Stimulated activated CD4-positive, alpha-beta T cell treated with anti-CD3 and anti-CD28 coated beads, Interleukin-15, amount 100 ng/mL, for 1 hour (primary cell): Measurements from ENCODE around the gene SPSB2.

Source experiments
- DNase-seq, 2 donors: peaks; one replicate each; pipeline ENCODE4 v3.0.0-alpha.2; 2020; ENCODE audit warnings: low read depth in 1 of 2, low spot score in 1 of 2

The SPSB2 gene

DNA sequence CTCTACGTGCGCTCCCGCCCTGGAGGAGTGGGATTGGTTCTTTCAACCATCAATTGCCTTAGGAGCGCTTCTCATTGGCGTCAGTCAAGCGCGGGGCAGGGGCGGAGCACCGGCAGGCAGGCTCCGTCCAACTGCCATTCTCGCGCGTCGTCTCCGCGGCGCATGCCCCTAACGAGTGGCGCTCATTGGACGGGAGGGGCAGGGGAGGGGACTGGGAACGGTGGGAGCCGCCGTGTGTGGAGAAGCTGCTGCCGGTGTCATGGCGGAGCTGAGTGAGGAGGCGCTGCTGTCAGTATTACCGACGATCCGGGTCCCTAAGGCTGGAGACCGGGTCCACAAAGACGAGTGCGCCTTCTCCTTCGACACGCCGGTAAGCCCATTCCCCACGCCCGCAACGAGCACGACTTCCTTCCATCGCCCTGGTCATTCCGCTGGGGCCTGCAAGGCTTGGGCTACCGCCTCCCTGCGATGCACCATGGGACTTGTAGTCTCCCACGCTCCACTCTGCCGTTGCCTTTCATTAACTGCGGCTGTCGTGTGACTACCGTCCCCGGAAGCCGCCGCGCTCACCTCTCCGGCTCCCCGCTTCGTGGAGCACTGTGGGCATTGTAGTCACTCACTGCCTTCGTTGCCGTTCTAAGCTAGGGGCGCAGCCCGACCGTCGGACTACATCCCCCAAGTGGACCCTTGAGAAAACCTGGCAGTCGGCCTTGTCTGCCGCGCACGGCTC lies 21.0 kb downstream of the SPSB2 start, which contains the start of gene USP5:
USP5 (plus strand) TSS at position 230 of the 730 bp plus-strand sequence; CDS start at position 260, 30 bp downstream.
- peak; percentile 90 to 96 for DNase-seq

DNA sequence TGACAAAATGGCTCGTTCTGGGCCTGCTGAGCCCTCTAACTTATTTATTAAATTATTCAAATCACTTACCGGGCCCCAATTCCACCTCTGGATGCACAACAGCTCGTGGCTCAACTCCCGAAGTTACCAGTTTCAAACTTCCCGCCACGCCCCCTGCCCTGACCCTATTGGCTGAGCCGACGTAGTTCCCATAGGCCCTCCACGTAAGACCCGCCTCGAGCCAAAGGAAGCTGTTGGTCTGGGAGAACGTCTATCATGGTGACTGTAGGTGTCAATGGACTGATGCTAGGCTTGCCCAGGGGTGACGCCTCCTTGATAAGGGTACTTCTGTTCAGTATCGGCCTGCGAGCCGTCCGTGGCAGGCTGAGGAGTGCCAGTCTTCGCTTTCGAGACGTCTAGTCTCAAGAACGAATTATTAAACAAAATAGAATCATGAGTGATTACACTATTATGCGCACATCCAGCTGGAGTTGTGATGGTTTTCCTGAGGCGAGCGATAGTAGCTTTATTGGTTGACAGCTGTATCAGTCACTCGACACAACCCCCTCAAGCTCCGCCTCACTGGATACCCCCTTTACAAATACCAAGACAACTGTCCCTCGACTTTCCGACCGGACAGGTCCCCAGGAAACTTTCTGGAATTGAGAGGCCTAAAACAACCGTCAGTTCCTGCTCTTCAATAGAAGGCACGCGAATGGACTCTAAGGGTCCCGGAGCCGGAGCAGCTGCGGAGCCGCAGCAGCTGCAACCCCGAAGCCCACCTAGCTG lies 21.8 kb downstream of the SPSB2 start, which contains the start of gene CDCA3:
CDCA3 (minus strand) TSS at position 134 of the 768 bp plus-strand sequence. CDS start 334 bp downstream, outside the sequence.
- peak; percentile 73 to 79 for DNase-seq

DNA sequence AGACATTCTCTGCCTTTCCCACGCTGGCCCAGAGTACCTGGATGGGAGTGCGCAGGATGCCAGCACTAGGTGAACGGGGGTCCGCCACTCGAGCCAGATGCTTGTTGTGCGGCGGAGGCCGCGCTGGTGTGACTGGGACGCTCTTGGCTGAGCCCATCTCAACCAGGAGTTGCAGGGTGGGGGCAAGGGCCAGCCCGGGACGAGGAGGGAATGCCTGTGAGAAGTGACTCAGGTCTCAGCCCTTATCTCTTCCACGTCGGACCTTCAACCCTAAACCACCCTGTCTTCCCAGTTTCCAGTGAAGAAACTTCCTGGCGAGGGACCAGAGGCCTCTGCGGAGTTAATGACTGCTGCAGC lies 22.3 kb downstream of the SPSB2 start:
- no peak for DNase-seq

DNA sequence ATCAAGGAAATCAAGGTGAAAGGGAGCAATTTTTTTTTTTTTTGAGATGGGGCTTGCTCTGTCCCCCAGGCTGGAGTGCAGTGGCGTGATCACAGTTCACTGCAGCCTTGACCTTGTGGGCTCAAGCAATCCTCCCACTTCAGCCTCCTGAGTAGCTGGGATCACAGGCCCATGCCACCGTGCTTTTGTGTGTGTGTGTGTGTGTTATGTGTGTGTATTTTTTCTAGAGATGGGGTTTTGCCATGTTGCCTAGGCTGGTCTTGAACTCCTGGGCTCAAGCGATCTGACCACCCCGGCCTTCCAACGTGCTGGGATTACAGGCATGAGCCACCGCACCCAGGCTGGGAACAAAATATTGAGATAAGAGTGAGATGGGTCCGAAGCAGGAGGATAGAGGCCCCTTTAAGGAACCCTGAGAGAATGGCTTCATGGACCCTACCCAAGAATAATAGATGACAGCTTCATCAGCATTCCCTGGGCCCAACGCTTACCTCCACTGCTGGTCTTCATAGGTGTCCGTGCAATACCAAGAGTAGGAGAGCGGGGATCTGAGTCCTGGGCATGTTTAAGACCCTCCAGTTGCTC lies 23.0 kb downstream of the SPSB2 start:
- DNase-seq, result no peak

DNA sequence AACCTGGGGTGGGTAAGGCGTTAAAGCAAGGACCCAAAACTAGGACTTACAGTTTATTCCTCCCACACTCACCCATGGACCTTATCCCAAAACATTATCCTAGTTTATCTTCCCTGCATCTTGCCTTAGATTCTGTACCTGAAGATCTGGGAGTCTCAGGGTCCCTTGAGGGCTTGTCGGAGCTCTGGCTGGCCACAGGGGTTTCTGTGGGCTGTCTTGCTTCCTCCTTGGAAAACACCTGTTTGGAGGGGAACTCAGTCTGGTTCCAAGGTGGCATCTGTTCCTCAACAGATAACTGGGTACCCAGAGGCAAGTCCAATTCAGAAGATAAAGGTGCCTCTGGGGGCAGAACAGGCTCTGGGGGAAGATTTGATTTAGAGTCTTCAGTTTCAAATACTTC lies 23.7 kb downstream of the SPSB2 start:
- DNase-seq, result no peak

DNA sequence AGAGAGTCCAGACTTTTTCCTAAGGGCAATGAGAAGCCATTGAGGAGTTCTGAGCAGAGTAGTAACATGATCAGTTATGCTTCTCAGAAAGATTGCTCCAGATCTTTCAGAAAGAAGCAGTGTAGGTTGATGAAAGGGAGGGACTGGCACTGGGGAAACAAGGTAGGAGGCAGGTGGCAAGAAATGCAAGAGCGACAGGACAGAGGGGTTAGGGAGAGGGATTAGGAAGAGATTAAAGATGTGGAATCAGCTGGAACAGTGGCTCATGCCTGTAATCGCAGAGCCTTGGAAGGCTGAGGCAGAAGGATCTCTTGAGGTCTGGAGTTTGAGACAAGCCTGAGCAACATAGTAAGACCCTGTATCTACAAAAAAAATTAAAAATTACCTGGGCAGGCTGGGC lies 25.4 kb downstream of the SPSB2 start:
- no peak for DNase-seq

DNA sequence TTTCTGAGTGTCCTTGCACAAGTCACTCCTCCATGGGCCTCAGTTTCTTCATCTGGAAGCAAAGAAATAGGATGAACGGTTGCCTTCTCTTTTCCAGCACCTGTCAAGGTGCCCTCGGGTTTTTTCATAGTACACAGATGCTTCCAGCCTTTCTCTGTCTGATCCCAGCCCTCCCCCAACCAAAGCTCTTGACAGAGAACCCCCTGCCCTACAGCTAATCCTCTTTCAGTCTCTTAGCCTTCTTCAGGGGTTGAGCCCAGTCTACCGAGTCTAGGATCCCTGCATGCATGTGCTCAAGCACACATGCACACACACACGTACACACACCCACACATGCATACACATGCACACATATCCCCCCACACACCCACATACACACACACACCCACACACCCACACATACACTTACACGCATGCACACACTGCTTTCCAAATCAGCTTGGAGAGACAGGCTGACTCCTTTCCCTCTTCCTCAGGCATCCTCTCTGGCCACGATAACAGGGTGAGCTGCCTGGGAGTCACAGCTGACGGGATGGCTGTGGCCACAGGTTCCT lies 26.7 kb downstream of the SPSB2 start:
- no peak for DNase-seq

DNA sequence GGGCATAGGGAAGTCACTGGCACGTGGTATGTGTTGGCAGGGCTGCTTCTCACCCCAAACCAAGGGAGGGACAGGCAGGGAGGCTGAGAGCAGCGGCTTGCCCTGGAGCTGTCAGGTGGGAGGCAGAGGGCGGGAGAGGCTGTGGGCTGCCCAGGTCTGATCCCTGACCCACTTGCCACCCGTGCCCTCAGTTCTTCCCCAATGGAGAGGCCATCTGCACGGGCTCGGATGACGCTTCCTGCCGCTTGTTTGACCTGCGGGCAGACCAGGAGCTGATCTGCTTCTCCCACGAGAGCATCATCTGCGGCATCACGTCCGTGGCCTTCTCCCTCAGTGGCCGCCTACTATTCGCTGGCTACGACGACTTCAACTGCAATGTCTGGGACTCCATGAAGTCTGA lies 27.7 kb downstream of the SPSB2 start:
- DNase-seq, result no peak

DNA sequence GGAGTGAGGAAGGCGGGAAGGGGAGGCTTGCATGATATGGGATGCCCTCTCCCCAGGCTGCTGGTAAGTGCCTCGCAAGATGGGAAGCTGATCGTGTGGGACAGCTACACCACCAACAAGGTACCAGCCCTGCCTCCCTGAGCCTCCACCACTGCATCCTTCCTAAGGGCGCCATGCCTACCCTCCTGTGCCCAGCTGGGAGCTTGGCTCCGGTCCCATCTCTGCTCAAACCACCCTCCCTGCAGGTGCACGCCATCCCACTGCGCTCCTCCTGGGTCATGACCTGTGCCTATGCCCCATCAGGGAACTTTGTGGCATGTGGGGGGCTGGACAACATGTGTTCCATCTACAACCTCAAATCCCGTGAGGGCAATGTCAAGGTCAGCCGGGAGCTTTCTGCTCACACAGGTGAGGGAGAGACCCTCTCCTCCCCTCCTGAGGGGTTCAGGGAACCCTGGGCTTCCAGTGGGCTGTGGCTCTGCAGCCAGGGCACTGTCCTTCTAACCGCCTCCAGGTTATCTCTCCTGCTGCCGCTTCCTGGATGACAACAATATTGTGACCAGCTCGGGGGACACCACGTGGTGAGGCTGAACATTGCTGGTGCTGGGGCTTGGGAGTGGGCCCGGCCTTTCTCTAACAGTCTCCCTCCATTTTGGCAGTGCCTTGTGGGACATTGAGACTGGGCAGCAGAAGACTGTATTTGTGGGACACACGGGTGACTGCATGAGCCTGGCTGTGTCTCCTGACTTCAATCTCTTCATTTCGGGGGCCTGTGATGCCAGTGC lies 29.8 kb downstream of the SPSB2 start:
- DNase-seq, result no peak

DNA sequence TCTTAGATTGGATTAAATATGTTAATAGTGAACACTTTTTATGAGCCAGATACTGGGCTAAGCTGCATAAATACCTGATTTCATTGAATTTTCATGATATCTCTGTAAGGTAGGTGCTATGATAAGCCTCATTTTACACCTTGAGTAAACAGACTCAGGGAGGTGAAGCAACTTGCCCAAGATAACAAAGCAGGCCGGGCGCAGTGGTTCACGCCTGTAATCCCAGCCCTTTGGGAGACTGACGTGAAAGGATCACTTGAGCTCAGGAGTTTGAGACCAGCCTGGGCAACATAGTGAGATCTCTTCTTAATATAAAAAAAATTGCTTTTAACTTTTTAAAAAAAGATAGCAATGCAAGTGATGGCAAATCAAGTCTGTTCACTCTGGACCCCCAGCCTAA lies 31.0 kb downstream of the SPSB2 start:
- no peak for DNase-seq

DNA sequence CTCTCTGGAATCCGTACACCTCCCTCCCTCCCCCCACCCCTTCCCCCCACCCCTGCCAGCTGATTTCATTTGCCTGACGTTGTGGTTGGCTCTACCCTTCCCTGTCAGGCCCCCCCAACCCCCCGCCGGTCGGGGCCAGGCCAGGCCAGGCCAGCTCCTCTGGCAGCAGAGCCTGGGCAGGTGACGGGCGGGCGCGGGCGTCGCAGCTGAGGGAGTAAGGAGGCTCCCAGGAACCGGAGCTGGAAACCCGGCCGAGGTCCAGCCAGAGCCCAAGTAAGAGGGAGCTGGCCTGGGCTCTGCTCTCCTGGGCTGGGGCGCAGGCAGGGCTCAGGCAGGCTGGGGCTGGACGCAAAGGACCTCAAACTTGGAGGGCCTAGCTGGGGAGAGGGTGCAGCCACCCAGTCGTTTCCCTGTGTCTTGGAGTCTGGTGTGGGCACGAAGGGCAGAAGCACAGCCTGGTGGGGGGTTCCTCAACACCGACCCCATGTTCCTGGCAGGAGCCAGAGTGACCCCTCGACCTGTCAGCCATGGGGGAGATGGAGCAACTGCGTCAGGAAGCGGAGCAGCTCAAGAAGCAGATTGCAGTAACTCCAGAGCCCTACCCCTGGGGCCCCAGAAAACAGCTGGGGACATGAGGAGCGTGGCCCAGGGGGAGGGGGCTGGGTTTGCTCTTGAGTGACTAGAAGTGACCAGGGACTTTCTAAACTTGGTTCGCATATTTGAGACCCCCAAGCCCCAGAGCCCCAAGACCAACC lies 32.2 kb downstream of the SPSB2 start, which contains the start of gene GNB3:
GNB3 (plus strand) TSS at position 165 of the 755 bp plus-strand sequence; CDS start at position 528, 363 bp downstream.
- DNase-seq, result no peak

DNA sequence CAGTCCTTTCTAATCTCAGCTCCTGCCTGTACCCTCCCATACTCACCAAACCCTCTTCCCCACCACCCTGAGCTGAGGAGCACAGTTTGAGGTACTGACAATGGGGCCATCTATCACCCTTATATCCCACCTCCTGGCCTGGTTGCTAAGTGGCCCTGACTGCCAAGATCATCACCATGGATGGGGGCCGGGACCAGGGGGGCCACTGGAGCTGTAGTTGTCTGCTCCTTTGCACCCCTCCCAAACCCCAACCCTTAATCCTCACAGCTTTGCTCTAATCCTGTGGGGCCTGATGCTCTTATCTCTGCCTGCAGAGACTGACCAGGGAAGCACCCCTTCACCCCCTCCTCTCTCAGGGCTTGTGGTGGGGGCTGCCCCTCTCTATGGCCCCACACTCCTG lies 32.8 kb downstream of the SPSB2 start:
- DNase-seq, result no peak

DNA sequence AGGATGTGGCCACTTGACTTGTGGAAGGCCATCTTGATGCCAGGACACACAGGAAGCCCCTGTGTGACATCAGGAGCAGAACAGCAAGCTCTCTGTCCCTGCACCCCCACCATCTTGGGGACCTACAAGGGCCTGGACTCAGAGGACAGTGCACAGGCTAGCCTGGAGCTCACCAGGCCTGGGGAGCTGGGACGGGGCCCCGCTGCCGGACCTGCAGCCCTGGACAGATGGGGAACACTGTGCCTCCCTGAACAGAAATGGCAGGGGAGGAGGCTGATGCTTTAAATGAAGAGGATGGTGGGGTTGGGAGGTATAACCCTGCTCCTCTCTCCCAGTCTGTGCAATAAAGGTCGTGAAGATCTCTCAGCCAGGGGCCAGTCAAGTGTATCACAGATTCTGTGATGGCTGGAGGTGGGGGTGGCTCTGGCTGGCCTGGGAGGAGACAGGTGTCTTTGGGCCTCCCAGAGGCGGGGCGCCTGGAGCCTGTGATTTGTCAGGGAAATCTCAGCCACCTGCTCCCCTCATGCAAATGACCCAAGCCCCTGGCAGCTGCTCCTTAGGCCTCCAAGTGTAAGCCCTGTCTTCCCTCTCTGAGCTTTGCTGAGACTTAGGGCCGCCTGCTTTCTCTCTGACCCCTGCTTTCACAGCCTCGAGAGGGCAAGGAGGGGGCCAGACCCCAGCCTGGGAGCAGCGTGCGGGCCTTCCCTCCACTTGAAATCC lies 33.5 kb downstream of the SPSB2 start:
- no peak for DNase-seq

DNA sequence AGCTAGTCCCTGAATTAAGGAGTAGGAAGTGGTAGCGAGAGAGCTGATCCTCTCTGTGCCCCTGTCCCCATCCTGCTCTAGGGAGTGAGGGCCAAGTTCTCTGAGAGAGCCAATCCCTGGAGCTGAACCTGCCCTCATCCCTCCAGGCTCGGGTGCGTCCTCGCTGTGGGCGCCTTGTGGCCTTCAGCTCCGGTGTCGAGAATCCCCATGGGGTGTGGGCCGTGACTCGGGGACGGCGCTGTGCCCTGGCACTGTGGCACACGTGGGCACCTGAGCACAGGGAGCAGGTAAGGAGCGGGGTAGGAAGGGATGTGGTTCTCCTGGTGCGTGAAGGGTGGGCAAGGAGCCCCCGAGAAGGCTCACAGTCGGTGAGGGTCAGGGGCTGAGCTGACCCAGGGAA lies 34.2 kb downstream of the SPSB2 start:
- no peak for DNase-seq

DNA sequence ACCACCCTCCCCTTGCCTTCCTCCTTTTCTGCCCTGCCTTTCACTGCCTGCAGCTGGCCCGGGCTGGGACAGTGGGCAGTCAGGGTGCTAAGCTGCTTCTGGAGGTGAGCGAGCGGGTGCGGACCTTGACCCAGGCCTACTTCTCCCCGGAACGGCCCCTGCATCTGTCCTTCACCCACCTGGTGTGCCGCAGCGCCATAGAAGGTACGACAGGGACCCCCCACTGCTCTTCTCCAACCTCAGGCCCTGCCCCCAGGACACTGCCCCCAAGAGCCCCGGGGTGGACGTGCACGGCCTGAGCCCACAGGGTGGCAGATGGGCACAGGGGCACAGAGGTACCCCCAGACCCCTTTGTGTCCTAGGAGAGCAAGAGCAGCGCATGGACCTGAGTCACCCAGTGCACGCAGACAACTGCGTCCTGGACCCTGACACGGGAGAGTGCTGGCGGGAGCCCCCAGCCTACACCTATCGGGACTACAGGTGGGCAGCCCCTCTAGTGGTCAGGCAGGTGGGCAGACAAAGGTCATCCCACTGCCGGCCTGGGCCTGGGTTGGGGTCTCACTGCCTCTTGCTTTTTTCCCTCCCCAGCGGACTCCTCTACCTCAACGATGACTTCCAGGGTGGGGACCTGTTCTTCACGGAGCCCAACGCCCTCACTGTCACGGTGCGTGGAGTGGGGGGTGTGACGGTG lies 35.6 kb downstream of the SPSB2 start:
- DNase-seq, result no peak

DNA sequence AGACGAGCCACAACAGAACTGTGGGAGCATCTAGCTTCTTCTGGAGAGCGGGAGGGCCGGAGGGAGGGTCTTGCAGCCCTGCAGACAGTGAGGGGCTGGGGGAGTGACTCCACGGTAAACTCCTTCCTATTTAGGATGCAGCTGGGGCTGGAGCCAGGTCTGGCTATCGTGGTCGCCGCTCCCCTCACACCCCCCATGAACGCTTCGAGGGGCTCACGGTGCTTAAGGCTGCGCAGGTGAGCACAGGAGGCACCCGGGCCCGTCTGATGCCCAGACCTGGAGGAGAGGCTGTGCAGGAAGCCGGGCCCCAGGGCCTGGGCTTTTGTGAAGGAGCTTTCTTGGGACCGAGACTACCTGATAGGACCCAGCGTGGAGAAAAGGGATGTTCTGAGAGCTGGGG lies 36.3 kb downstream of the SPSB2 start:
- no peak for DNase-seq

DNA sequence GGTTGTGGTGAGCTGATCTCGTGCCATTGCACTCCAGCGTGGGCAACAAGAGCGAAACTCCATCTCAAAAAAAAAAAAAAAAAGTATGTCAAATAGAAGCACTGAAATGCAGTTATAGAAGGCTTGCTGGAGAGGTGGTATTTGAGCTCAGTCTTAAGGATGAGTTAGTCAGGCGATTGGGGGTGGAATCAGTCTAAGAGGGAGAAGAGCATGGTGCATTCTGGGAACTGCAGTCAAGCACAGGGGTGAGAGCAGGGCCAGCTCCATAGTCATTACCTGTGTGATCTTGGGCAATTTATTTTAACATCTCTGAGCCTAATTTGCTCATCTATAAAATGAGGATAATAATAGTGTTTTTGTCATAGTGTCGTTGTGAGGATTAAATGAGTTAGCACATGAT lies 38.2 kb downstream of the SPSB2 start:
- DNase-seq, result no peak

DNA sequence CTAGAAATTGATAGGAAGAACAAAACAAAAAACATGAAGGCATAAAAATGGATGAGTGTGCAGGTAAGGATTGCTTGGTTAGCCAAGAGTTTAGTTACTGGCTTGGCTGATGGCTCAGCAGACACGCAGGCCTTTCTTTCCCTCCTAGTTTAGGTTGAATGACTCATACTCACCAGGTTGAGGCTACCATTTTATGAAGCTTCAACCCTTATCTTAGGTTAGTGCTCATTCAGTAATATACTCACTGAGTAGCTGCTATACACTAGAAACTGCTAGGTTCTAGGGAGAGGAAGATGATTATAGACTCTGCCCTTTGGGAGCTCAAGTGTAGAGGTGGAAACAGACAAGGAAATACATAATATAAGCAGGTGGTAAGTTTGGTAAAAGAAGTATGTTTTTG lies 38.8 kb downstream of the SPSB2 start:
- DNase-seq, result no peak
